ENCODE data around the gene INPP5E. TPM values are rescaled to one million over a fixed set of nuclear protein-coding genes. Genes with fewer than 3 reads are reported as not detected.

Gene INPP5E
- total and polyA plus RNA-seq, 2 experiments from 2014 or later, result 5.0 to 8.1 TPM

DNA sequence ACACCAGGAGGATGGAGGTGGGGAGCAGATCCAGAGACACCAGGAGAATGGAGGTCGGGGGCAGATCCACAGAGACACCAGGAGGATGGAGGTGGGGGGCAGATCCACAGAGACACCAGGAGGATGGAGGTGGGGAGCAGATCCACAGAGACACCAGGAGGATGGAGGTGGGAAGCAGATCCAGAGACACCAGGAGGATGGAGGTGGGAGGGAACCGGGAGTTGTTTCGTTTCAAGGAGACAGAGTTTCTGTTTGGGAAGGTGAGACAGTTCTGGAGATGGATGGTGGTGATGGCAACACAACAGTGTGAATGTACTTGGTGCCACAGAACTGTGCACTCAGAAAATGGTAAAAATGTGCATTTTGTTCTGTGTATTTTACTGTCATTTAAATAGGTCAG lies 9.0 kb upstream of the INPP5E start:
- no peak for TF ChIP-seq EZH2phosphoT487 (IDR thresholded peaks at IDR 0.05; ENCODE audit: insufficient read depth, low read depth)
- TF ChIP-seq EZH2 (IDR thresholded peaks at IDR 0.05; ENCODE audit: insufficient read depth, poor library complexity, severe bottlenecking), result no peak
- H3K9me2 ChIP-seq (ENCODE audit: insufficient read depth), result no peaks in the 10 kb centered on the region
- DNase-seq, result no peak

DNA sequence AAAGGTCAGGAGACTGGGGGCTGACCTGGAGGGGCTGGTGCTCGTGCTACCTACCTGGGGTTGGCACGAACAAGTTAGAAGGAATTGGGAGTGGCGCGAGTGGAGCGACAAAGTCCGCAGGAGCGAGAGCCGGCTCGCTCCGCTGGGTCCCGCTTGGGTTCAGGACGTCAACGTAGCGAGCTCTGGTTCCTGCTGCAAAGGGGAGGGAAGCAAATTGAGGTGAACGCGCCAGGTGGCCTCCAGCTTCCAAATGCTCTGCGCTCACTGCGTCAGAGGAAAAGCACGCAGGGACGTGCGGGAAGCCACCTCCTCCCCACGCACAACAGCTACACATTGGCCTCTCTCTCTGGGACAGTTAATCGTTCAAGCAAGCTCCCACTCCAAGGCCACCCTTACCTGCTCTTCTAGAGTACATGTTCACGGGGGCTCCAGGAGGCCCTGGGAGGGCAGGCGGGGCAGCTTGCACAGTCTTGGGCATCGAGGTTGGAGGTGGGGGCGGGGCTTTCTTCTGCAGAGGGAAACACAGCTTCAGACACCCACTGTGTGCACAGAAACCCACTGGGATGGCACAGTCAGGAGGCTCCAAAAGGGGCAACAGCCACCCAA lies 7.6 kb upstream of the INPP5E start:
- Histone ChIP-seq H3K4me1 (ENCODE audit: insufficient read depth) (no peaks in the 10 kb centered on the region), H3K9me3 (ENCODE audit: low read depth) (no peaks in the 10 kb centered on the region), H2AFZ (no peak overlapping the region), H3K4me3 (no peak overlapping the region), H3K27ac (no peak overlapping the region), H3K36me3 (ENCODE audit: low read depth) (peaks cover 45% of the 10 kb centered on the region), H3K4me2 (ENCODE audit: unreplicated experiment) (no peak overlapping the region), H3K27me3 (replicated peaks; ENCODE audit: insufficient read depth) (no peaks in the 10 kb centered on the region), H3K79me2 (ENCODE audit: insufficient read depth) (peaks cover 33% of the 10 kb centered on the region), H4K20me1 (ENCODE audit: insufficient read depth) (no peaks in the 10 kb centered on the region), H3F3A (ENCODE audit: insufficient read depth) (peaks cover 7% of the 10 kb centered on the region; the same call in 1 of the 2 replicates), H3K9ac (no peak overlapping the region), H3K9me2 (ENCODE audit: insufficient read depth) (no peaks in the 10 kb centered on the region)
- WGBS, 2 experiments (ENCODE audit: low coverage in 1 of 2, low lambda C conversion rate in 2 of 2, missing lambda C conversion rate in 2 of 2), result 96% methylated on average over 27 of the region's 27 CpGs
- no peak for TF ChIP-seq EZH2phosphoT487 (IDR thresholded peaks at IDR 0.05; ENCODE audit: insufficient read depth, low read depth)
- no peak for DNase-seq
- in situ Hi-C loops (cut with MboI), result no loop called here

More for the DNA sequence above, 9.0 kb upstream of the INPP5E start:
- Histone ChIP-seq H3K79me2 (ENCODE audit: insufficient read depth) (peaks cover 36% of the 10 kb centered on the region), H3K27me3 (replicated peaks; ENCODE audit: insufficient read depth) (no peaks in the 10 kb centered on the region), H3K9ac (no peak overlapping the region), H3F3A (ENCODE audit: insufficient read depth) (peaks cover 7% of the 10 kb centered on the region; the same call in 1 of the 2 replicates), H3K4me3 (no peak overlapping the region), H3K4me1 (ENCODE audit: insufficient read depth) (no peaks in the 10 kb centered on the region), H3K4me2 (ENCODE audit: unreplicated experiment) (no peak overlapping the region), H3K36me3 (ENCODE audit: low read depth) (peaks cover 48% of the 10 kb centered on the region), H4K20me1 (ENCODE audit: insufficient read depth) (no peaks in the 10 kb centered on the region), H2AFZ (no peak overlapping the region), H3K27ac (no peak overlapping the region), H3K9me3 (ENCODE audit: low read depth) (no peaks in the 10 kb centered on the region)
- 87 to 96% methylated on average over 2 to 3 of the region's 3 CpGs for WGBS, 2 experiments (ENCODE audit: low coverage in 1 of 2, low lambda C conversion rate in 2 of 2, missing lambda C conversion rate in 2 of 2)
- in situ Hi-C loops (cut with MboI), result no loop called here

DNA sequence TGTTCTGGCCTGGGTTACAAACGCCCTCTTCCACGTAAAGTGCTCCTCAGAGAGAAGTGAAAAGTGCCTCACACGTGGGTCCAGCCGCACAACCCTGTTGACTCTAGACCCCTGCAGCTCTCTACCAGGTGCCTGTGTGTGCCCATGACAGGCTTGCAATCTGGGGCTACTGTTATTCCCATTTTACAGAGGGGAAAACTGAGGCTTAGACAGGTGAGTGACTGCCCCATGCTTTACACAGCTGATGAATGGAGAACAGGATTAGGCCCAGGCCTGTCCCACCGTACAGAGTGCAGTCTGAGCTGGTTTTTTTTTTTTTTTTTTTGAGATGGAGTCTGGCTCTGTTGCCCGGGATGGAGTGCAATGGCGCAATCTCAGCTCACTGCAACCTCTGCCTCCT lies 6.2 kb upstream of the INPP5E start:
- H3K9ac ChIP-seq, result no peak overlapping the region
- no peaks in the 10 kb centered on the region for H4K20me1 ChIP-seq (ENCODE audit: insufficient read depth)
- peaks cover 26% of the 10 kb centered on the region for H3K79me2 ChIP-seq (ENCODE audit: insufficient read depth)
- no peaks in the 10 kb centered on the region for H3K9me3 ChIP-seq (ENCODE audit: low read depth)
- DNase-seq, result no peak
- H3K4me3 ChIP-seq, result no peak overlapping the region
- no peaks in the 10 kb centered on the region for H3K9me2 ChIP-seq (ENCODE audit: insufficient read depth)
- WGBS, 2 experiments (ENCODE audit: low coverage in 1 of 2, low lambda C conversion rate in 2 of 2, missing lambda C conversion rate in 2 of 2), result 86 to 88% methylated on average over 7 of the region's 7 CpGs
- H2AFZ ChIP-seq, result no peak overlapping the region
- H3K27me3 ChIP-seq (replicated peaks; ENCODE audit: insufficient read depth), result no peaks in the 10 kb centered on the region
- TF ChIP-seq EZH2 (IDR thresholded peaks at IDR 0.05; ENCODE audit: insufficient read depth, poor library complexity, severe bottlenecking) (no peak), EZH2phosphoT487 (IDR thresholded peaks at IDR 0.05; ENCODE audit: insufficient read depth, low read depth) (no peak)
- no peaks in the 10 kb centered on the region for H3K4me1 ChIP-seq (ENCODE audit: insufficient read depth)
- no peak overlapping the region for H3K4me2 ChIP-seq (ENCODE audit: unreplicated experiment)
- peaks cover 11% of the 10 kb centered on the region for H3F3A ChIP-seq (ENCODE audit: insufficient read depth)
- H3K27ac ChIP-seq, result no peak overlapping the region
- in situ Hi-C loops (cut with MboI), result no loop called here
- H3K36me3 ChIP-seq (ENCODE audit: low read depth), result peaks cover 42% of the 10 kb centered on the region

DNA sequence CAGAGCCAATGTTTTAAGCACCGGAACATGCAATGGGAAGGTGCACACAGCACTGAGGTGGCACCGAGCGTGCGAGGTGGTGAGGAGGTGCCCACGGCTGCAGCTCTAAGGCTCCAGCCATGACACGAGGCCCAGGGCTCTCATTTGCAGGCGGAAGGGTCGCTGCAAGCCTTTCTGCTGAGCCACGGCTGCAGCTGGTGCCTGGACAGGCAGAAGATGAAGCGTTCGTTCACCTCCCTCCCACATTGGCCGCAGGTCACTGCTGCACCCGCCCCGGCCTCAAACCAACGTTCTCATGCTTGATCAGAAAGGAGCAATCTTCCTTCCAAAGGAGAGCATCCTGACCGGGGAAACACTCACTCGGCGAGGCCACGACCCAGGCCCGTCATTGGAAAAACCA lies 4.5 kb upstream of the INPP5E start:
- Histone ChIP-seq H3K36me3 (ENCODE audit: low read depth) (peaks cover 41% of the 10 kb centered on the region), H2AFZ (no peak overlapping the region), H4K20me1 (ENCODE audit: insufficient read depth) (no peaks in the 10 kb centered on the region), H3K9me2 (ENCODE audit: insufficient read depth) (no peaks in the 10 kb centered on the region), H3K4me1 (ENCODE audit: insufficient read depth) (no peaks in the 10 kb centered on the region), H3K4me3 (no peak overlapping the region), H3K27ac (no peak overlapping the region), H3F3A (ENCODE audit: insufficient read depth) (peaks cover 16% of the 10 kb centered on the region), H3K27me3 (replicated peaks; ENCODE audit: insufficient read depth) (no peaks in the 10 kb centered on the region), H3K4me2 (ENCODE audit: unreplicated experiment) (no peak overlapping the region), H3K79me2 (ENCODE audit: insufficient read depth) (peaks cover 12% of the 10 kb centered on the region; the same call in 1 of the 2 replicates), H3K9ac (no peak overlapping the region), H3K9me3 (ENCODE audit: low read depth) (no peaks in the 10 kb centered on the region)
- TF ChIP-seq EZH2phosphoT487 (IDR thresholded peaks at IDR 0.05; ENCODE audit: insufficient read depth, low read depth) (no peak), EZH2 (IDR thresholded peaks at IDR 0.05; ENCODE audit: insufficient read depth, poor library complexity, severe bottlenecking) (no peak)
- 90 to 91% methylated on average over 20 of the region's 20 CpGs for WGBS, 2 experiments (ENCODE audit: low coverage in 1 of 2, low lambda C conversion rate in 2 of 2, missing lambda C conversion rate in 2 of 2)
- DNase-seq, result no peak
- in situ Hi-C loops (cut with MboI), result no loop called here

All from GM23248 (cell line).